ENCODE results near the gene RAET1L. TPM values are rescaled to one million over a fixed set of nuclear protein-coding genes. Genes with fewer than 3 reads are reported as not detected.

RAET1L gene
- total and polyA plus RNA-seq, 8 donors = 1.1 to 5.0 TPM; not detected in 6

DNA sequence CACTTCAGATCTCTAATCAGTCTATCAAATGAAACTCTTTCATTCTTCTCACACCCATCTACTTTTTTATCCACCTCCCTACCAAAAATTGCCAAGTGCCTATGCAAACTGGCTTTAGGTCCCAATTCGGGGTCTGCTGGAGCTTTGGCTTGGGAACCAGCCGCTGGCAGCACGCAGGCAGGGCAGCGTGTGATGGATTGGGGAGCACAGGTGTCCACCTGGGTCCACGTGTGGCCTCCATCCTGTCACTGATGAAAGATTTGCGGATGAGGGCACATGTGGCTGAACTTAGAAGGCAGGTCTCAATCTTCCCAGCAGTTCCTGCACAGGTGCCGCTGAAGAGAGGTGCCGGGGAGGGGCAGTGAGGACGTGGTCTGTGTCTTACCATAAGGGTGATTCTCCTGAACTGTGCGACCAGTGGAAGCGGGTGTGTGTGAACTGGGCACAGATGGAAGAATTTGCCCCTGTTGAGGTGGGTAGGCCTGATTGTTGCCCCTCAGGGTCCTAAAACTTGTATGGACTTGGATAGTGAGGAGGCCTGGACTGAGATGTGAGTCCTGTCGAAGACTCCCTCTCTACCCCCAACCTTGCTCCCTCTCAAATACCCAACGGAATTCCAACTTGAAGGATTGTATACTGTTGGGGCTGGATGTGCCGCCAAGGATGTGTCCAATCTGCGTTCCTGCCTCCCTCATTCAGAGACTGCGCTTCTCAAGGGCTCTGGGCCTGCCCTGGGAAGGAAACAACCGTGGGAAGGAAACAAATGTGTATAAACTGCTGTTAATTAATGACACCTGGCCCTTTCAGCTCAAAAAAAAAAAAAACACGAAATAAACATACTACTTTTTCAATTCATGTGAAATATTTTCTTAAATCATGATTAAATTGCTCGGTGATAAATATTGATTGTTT lies 18.4 kb upstream of the RAET1L start:
- H3K36me3 ChIP-seq = no peaks in the 10 kb centered on the region
- DNase-seq = no peak
- no peak overlapping the region for H3K27ac ChIP-seq
- H3K9me3 ChIP-seq = no peaks in the 10 kb centered on the region
- H3K27me3 ChIP-seq = peaks cover 4 to 65% (median 25%) of the 10 kb centered on the region in 3 donors
- no peak overlapping the region for H3K4me3 ChIP-seq
- no peak for TF ChIP-seq EP300 (IDR thresholded peaks at IDR 0.05)
- TF ChIP-seq POLR2AphosphoS5 (IDR thresholded peaks at IDR 0.05) = no peak
- no peak for TF ChIP-seq POLR2A (IDR thresholded peaks at IDR 0.05)
- TF ChIP-seq, protein P1, sequence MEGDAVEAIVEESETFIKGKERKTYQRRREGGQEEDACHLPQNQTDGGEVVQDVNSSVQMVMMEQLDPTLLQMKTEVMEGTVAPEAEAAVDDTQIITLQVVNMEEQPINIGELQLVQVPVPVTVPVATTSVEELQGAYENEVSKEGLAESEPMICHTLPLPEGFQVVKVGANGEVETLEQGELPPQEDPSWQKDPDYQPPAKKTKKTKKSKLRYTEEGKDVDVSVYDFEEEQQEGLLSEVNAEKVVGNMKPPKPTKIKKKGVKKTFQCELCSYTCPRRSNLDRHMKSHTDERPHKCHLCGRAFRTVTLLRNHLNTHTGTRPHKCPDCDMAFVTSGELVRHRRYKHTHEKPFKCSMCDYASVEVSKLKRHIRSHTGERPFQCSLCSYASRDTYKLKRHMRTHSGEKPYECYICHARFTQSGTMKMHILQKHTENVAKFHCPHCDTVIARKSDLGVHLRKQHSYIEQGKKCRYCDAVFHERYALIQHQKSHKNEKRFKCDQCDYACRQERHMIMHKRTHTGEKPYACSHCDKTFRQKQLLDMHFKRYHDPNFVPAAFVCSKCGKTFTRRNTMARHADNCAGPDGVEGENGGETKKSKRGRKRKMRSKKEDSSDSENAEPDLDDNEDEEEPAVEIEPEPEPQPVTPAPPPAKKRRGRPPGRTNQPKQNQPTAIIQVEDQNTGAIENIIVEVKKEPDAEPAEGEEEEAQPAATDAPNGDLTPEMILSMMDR (IDR thresholded peaks at IDR 0.05) = no peak
- WGBS, 5 donors = 77 to 83% (median 79%) methylated on average over 19 of the region's 19 CpGs
- intact Hi-C loops (cut with DNase I; ENCODE audit: low total_unique reads) = no loop called here
- H3K4me1 ChIP-seq = no peaks in the 10 kb centered on the region

DNA sequence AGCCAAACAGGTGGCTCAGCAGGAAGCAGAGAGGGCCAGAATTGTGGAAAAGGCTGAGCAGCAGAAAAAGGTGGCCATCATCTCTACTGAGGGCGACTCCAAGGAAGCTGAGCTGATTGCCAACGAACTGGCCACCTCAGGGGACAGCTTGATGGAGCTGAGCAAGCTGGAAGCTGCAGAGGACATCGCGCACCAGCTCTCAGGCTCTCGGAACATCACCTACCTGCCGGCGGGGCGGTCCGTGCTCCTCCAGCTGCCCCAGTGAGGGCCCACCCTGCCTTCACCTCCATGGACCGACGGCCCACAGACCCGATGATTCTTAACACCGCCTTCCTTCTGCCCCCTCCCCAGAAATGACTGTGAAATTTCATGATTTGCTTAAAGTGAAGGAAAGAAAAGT lies 17.8 kb upstream of the RAET1L start:
- Histone ChIP-seq H3K9me3 (no peaks in the 10 kb centered on the region), H3K4me3 (no peak overlapping the region), H3K36me3 (no peaks in the 10 kb centered on the region), H3K27me3 (peaks cover 5 to 72% (median 32%) of the 10 kb centered on the region in 3 donors), H3K27ac (no peak overlapping the region), H3K4me1 (peaks cover under 1 to 4% (median 4%) of the 10 kb centered on the region in 4 donors)
- DNase-seq = no peak
- TF ChIP-seq POLR2AphosphoS5 (IDR thresholded peaks at IDR 0.05) (no peak), POLR2A (IDR thresholded peaks at IDR 0.05) (no peak), EP300 (IDR thresholded peaks at IDR 0.05) (no peak)
- TF ChIP-seq, protein P1 (IDR thresholded peaks at IDR 0.05) = no peak
- intact Hi-C loops (cut with DNase I; ENCODE audit: low total_unique reads) = no loop called here
- WGBS, 5 donors = 88 to 93% (median 91%) methylated on average over 13 of the region's 13 CpGs

DNA sequence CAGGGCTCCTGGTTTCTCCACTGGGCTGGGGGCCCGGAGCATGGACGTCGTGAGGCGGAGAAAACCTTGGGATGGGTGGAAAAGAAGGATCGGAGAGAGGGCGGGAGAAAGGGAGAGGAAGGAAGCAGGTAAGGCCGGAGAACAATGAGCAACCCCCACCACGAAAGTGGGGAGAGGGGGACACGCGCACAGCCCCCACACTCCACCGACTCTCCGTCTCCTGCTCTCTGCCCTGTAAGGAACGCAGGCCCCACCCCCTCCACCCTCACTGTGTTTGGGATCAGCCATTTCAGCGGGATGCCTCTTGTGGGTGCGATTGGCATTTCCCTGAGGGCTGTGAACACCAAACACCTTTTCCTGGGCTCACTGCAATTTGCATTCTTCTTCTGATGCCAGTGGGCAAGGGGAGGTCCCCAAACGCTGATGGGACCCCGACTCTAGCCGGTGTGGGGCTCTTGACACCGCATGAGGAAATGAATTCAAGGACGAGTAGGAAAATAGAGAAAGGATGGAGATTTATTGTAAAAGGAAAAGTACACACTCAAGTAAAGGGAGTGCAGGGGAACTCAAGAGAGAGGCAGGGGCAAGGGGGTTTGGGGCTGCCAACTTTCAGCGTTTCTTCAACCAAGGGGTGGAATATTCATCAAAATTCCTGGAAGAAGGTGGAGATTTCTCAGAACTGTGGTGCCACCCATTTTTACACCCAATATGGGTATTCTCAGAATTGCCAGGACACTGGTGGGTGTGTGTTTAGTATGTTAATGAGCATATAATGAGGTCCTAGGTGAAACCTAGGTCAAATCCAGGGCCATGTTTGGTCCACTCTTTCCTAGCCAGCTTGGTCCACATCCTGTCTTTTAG lies 13.1 kb upstream of the RAET1L start:
- intact Hi-C loops (cut with DNase I; ENCODE audit: low total_unique reads) = loop anchor here (10.0 kb wide), 1 partner anchor 204 kb away; no protein-coding TSS in a partner anchor
- Histone ChIP-seq H3K27me3 (peaks cover 21 to 86% (median 63%) of the 10 kb centered on the region in 3 donors), H3K4me3 (peak overlapping the region in 3 of 4 donors; percentile 17 to 43 (median 32)), H3K4me1 (peaks cover 10 to 15% (median 15%) of the 10 kb centered on the region in 4 donors), H3K36me3 (no peaks in the 10 kb centered on the region), H3K27ac (no peak overlapping the region), H3K9me3 (no peaks in the 10 kb centered on the region)
- TF ChIP-seq, protein P1 (IDR thresholded peaks at IDR 0.05) = no peak
- TF ChIP-seq EP300 (IDR thresholded peaks at IDR 0.05) = no peak
- TF ChIP-seq POLR2A (IDR thresholded peaks at IDR 0.05) = no peak
- no peak for TF ChIP-seq POLR2AphosphoS5 (IDR thresholded peaks at IDR 0.05)
- WGBS, 5 donors = 6 to 11% (median 8%) methylated on average over 20 to 21 of the region's 21 CpGs
- DNase-seq = no peak
